HG03135 (cell line): ENCODE results near the gene PTPN11.

Experiments used
- ATAC-seq: cut with Tn5 transposase; IDR thresholded peaks from one replicate; pipeline ENCODE4 v1.9.1; 2021; ENCODE audit warnings: mild to moderate bottlenecking, moderate library complexity; ENCODE audit not compliant: unreplicated experiment

PTPN11 gene

GRCh38 chr12:112538740-112539139 is 120.0 kb downstream of the PTPN11 start:
- ATAC-seq: no peak

DNA sequence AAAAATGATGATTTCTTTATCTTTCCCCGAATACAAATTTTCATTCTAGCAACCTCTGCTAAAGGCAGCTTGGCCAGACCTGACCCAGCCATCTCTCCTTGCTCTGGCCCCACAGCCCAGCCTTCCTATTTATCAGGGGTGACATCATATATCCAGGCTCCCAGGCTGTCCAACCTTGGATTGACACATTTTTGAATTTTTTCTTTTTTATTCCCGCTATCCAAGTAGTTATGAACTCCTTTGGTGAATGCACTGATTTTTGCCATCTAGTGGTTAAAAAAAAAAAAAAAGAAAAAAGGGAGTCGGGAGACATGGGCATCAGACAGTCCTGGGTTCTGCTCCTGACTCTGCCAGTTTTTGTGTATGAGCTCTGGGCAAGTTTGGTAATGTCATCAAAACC is 120.5 kb downstream of the PTPN11 start:
- ATAC-seq: no peak

GRCh38 chr12:112540021-112540420 is 121.3 kb downstream of the PTPN11 start:
- ATAC-seq: no peak

- ATAC-seq: no peak
Measured at GRCh38 chr12:112543751-112544150, 125.0 kb downstream of the PTPN11 start.

DNA sequence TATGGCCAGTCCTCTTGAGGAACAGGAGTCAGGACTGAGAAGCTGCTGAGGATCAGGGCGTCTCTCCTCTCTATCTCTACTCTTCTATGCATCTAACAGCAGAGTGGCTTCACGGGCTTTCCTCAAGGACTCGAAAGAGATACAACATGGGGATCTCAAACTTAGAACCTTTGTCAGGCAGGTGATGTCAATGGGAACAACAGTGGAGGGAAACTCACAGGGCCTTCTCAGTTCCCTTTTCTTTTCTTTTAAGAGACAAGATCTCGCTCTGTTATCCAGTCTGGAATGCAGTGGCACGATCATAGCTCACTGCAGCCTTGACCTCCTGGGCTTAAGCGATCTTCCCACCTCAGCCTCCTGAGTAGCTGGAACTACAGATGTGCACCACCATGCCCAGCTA is 127.6 kb downstream of the PTPN11 start:
- ATAC-seq: no peak

GRCh38 chr12:112546996-112547395 is 128.2 kb downstream of the PTPN11 start:
- ATAC-seq: no peak

DNA sequence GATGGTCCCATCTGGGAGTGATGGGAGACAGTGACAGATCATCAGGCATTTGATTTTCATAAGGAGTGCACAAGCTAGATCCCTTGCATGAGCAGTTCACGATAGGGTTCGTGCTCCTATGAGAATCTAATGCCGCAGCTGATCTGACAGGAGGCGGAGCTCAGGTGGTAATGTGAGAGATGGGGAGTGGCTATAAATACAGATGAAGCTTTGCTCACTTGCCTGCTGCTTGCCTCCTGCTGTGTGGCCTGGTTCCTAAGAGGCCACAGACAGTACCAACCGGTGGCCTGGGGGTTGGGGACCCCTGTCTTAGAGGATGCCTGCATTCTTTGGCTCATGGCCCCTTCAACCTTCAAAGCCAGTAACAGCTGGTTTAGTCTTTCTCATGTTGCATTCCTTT is 130.3 kb downstream of the PTPN11 start:
- no peak for ATAC-seq

- ATAC-seq: no peak
Measured at GRCh38 chr12:112551681-112552080, 132.9 kb downstream of the PTPN11 start.

DNA sequence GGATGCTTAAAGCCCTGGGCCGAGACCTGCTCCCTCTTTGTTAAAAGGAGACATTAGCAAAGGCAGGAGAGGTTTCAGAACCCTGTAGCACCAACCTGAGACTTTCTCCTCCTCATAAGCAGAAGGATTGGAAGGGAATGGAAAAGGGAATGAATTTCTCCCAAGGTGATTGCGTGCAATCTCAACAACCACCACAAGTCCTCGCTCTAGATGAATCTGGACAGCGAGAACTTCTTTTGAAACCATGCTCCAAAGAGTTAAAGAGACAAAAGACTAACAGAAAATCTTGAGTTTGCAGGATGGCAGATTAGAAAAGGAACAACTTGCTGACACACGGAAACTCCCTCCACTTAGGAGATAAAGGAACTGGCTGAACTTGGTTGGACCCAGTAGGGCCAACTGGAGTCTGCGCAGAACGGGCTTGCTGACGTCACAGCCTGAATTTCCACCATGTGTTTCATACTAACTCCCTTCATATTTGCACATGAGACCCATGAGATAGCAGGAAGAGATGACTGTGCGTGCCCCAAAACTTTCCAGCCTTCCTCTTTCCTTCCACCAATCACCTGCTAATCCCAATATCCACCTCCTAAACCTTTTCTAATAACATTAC is 137.0 kb downstream of the PTPN11 start:
- no peak for ATAC-seq

- no peak for ATAC-seq
Measured at GRCh38 chr12:112557951-112558630, 139.3 kb downstream of the PTPN11 start.
